Measurements from ENCODE around the gene SLC4A11.

- TF ChIP-seq CTCF (IDR thresholded peaks at IDR 0.05; ENCODE audit: poor library complexity, severe bottlenecking) (no peak), EZH2 (IDR thresholded peaks at IDR 0.05; ENCODE audit: borderline replicate concordance, insufficient read depth, low read length, poor library complexity, severe bottlenecking) (no peak), REST (IDR thresholded peaks at IDR 0.05; ENCODE audit: borderline replicate concordance) (no peak), POLR2AphosphoS5 (IDR thresholded peaks at IDR 0.05) (no peak)
Measured at GRCh38 chr20:3238616-3239025, 369 bp downstream of the SLC4A11 start.
